GM12878 (cell line): ENCODE results near the gene DBNL. TPM values are rescaled to one million over a fixed set of nuclear protein-coding genes. Genes with fewer than 3 reads are reported as not detected.

Source experiments
- ATAC-seq: fragments of 200-7000 bp; cut with Tn5 transposase; 3 replicates; pipeline ENCODE4 v1.9.1; 2020; ENCODE audit warnings: mild to moderate bottlenecking, moderate library complexity
- BruUV-seq: library from RNA; stranded (reverse); fragments of 400-500 nt; replicated peaks from 2 replicates; lab custom pipeline; 2021; lab: Mats Ljungman, UMichigan
- CTCF ChIA-PET: fragments of 300-600 bp; sonication (Branson Sonifier 250); formaldehyde crosslinking; extraction: SDS; loops from one replicate; lab custom pipeline; 2021; ENCODE audit warnings: inconsistent platforms; lab: Yijun Ruan, JAX
- POLR2A ChIA-PET: fragments of 350-600 bp; formaldehyde crosslinking; extraction: SDS; loops from one replicate; lab custom pipeline; 2021; ENCODE audit warnings: inconsistent platforms; lab: Charles Lee
- RAD21 ChIA-PET: fragments of 300-600 bp; sonication (Branson Sonifier 250); formaldehyde crosslinking; loops from one replicate; lab custom pipeline; 2023; ENCODE audit warnings: antibody characterized with exemption; ENCODE audit not compliant: unreplicated experiment; lab: Charles Lee
- SMC1A ChIA-PET: fragments of 300-600 bp; sonication (Branson Sonifier 250); formaldehyde crosslinking; loops from one replicate; lab custom pipeline; 2023; ENCODE audit not compliant: unreplicated experiment, uncharacterized antibody; lab: Charles Lee
- DNase-seq: peaks from one replicate; pipeline ENCODE4 v3.0.0-alpha.2; 2011; ENCODE audit warnings: low read depth, low spot score
- FAIRE-seq: peaks from 3 replicates; lab custom pipeline; 2011; peaks lifted over from hg19 to GRCh38; lab: Jason Lieb, UNC
- H2AFZ ChIP-seq: 2 replicates; pipeline ENCODE4 v1.6.0; 2011; ENCODE audit warnings: low read depth, low read length, control low read depth; ENCODE audit not compliant: control insufficient read depth
- H3K27ac ChIP-seq: 2 replicates; pipeline ENCODE4 v1.5.1; 2011; ENCODE audit warnings: control low read depth; ENCODE audit not compliant: control insufficient read depth, insufficient read depth
- H3K27me3 ChIP-seq, 2 experiments: replicated peaks in 1 of 2; 2 replicates each; pipeline versions ENCODE4 v1.6.0 to v1.6.1; 2011; ENCODE audit warnings: low read length in 1 of 2; ENCODE audit not compliant: control insufficient read depth in 2 of 2, insufficient read depth in 2 of 2
- H3K36me3 ChIP-seq, 2 experiments: 2 replicates each; pipeline ENCODE4 v1.5.1; 2011; ENCODE audit warnings: low read length in 1 of 2; ENCODE audit not compliant: control insufficient read depth in 2 of 2, insufficient read depth in 2 of 2
- H3K4me1 ChIP-seq: 2 replicates; pipeline ENCODE4 v1.6.1; 2011; ENCODE audit warnings: mild to moderate bottlenecking, low read length, moderate library complexity, mixed read lengths; ENCODE audit not compliant: control insufficient read depth, insufficient read depth
- H3K4me2 ChIP-seq: 2 replicates; pipeline ENCODE4 v1.6.0; 2011; ENCODE audit warnings: control low read depth; ENCODE audit not compliant: control insufficient read depth, insufficient read depth
- H3K4me3 ChIP-seq: fragments of 200-600 bp; sonication (generic); 2 replicates; pipeline ENCODE4 v1.5.1; 2016
- H3K79me2 ChIP-seq: 2 replicates; pipeline ENCODE4 v1.6.0; 2011; ENCODE audit warnings: low read length; ENCODE audit not compliant: control insufficient read depth, insufficient read depth
- H3K9ac ChIP-seq: 2 replicates; pipeline ENCODE4 v1.8.0; 2011; ENCODE audit warnings: low read length, control low read depth, mixed read lengths; ENCODE audit not compliant: control insufficient read depth, insufficient read depth
- H3K9me3 ChIP-seq: replicated peaks from 3 replicates; pipeline ENCODE4 v1.5.1; 2011; ENCODE audit warnings: mild to moderate bottlenecking, low read length; ENCODE audit not compliant: control insufficient read depth, insufficient read depth
- H4K20me1 ChIP-seq: 2 replicates; pipeline ENCODE4 v1.6.0; 2011; ENCODE audit not compliant: control insufficient read depth, insufficient read depth
- BACH1 ChIP-seq: fragments of 450-650 bp; IDR thresholded peaks from 2 replicates; pipeline ENCODE4 v1.6.1; 2017; ENCODE audit warnings: mild to moderate bottlenecking, borderline replicate concordance
- BCL11A ChIP-seq: IDR thresholded peaks from 2 replicates; pipeline ENCODE4 v1.6.1; 2011; ENCODE audit warnings: low read depth, low read length
- CBX5 ChIP-seq: sonication (generic); IDR thresholded peaks from 2 replicates; pipeline ENCODE4 v1.6.1; 2016; ENCODE audit warnings: low read depth, moderate library complexity, mild to moderate bottlenecking, inconsistent platforms
- HSF1 ChIP-seq: fragments of 150-350 bp; IDR thresholded peaks from 2 replicates; pipeline ENCODE4 v1.6.1; 2014; ENCODE audit warnings: mild to moderate bottlenecking, low read depth, low read length
- IRF3 ChIP-seq: fragments of 450-650 bp; IDR thresholded peaks from 2 replicates; pipeline ENCODE4 v1.6.1; 2014; ENCODE audit warnings: mild to moderate bottlenecking
- MTA2 ChIP-seq: fragments of 450-650 bp; IDR thresholded peaks from 2 replicates; pipeline ENCODE4 v1.6.1; 2016; ENCODE audit warnings: low read depth, mild to moderate bottlenecking, moderate library complexity
- PAX5 ChIP-seq: IDR thresholded peaks from 2 replicates; pipeline ENCODE4 v1.6.1; 2011; ENCODE audit warnings: low read depth, low read length, borderline replicate concordance
- PAX8 ChIP-seq: fragments of 450-650 bp; IDR thresholded peaks from 2 replicates; pipeline ENCODE4 v1.6.1; 2017; ENCODE audit warnings: mild to moderate bottlenecking, moderate library complexity
- POU2F2 ChIP-seq: IDR thresholded peaks from 3 replicates; pipeline ENCODE4 v1.6.1; 2011; ENCODE audit warnings: low read depth, mild to moderate bottlenecking, low read length, borderline replicate concordance
- SP1 ChIP-seq: IDR thresholded peaks from one replicate; pipeline ENCODE4 v1.6.1; 2011; ENCODE audit warnings: low read depth, low read length
- SRF ChIP-seq, 2 experiments: IDR thresholded peaks; 2 replicates each; pipeline ENCODE4 v1.6.1; 2011; ENCODE audit warnings: low read depth in 2 of 2, low read length in 2 of 2, mild to moderate bottlenecking in 1 of 2, moderate library complexity in 1 of 2
- STAT3 ChIP-seq: IDR thresholded peaks from 2 replicates; pipeline ENCODE4 v1.6.1; 2011; ENCODE audit warnings: low read depth, low read length, improper control_type of control experiment
- ZBTB11 ChIP-seq: fragments of 450-650 bp; formaldehyde crosslinking; IDR thresholded peaks from 2 replicates; pipeline ENCODE4 v1.5.0; 2022; ENCODE audit warnings: mild to moderate bottlenecking, missing genetic modification characterization
- ZBTB33 ChIP-seq: fragments of 450-650 bp; IDR thresholded peaks from 2 replicates; pipeline ENCODE4 v1.6.1; 2017; ENCODE audit warnings: mild to moderate bottlenecking
- ZNF217 ChIP-seq: fragments of 450-650 bp; IDR thresholded peaks from 2 replicates; pipeline ENCODE4 v1.6.1; 2017; ENCODE audit warnings: antibody characterized with exemption, mild to moderate bottlenecking
- WGBS: methylation state at CpG from one replicate; pipeline ENCODE4 v1.1.6; 2016; ENCODE audit warnings: low lambda C conversion rate; ENCODE audit not compliant: insufficient replicate concordance, insufficient coverage; ENCODE audit errors: missing lambda C conversion rate; 5-methylcytosine and 5-hydroxymethylcytosine counted together
- in situ Hi-C: fragments of 300-500 bp; cut with MboI; formaldehyde crosslinking; loops from 9 replicates; pipeline ENCODE4 v1.14.3; 2018; ENCODE audit warnings: mixed read lengths
- intact Hi-C: fragments of 100-400 bp; cut with micrococcal nuclease; formaldehyde crosslinking; loops from one replicate; pipeline ENCODE4 v1.14.2; 2022; ENCODE audit not compliant: unreplicated experiment
- polyA plus RNA-seq, 11 experiments: library from polyadenylated mRNA; depleted of rRNA in 4 of 11; unstranded in 6 of 11; stranded (reverse) in 5 of 11; fragments of >200 nt; fragmentation: Nextera tagmentation in 4 of 11; fragmentation: Illumina TruSeq in 1 of 11; extraction: Ambion mirVana in 4 of 11; extraction: Trizol in 1 of 11; gene quantifications; 1 replicate in 1 of 11; 2 replicates in 10 of 11; pipeline versions ENCODE4 v1.2.1 to v1.2.3, GENCODE V29; 2011 to 2016; ENCODE audit warnings: inconsistent platforms in 2 of 11, missing spikeins in 2 of 11, low read depth in 1 of 11
- total RNA-seq, 4 experiments: library from RNA; depleted of rRNA in 3 of 4; stranded (reverse); fragments of >200 nt in 3 of 4; fragmentation: Illumina TruSeq in 1 of 4; extraction: Trizol in 1 of 4; gene quantifications; 2 replicates each; pipeline versions ENCODE4 v1.2.1 to v1.2.3, GENCODE V29; 2013 to 2021

DBNL gene
- total and polyA plus RNA-seq, 10 of the 15 experiments (the other 5 are each of a cell fraction or from before 2014, with no cell fraction given), result 4.1 to 179 (median 84.3) TPM

- TF ChIP-seq ZBTB11 (CRISPR knock-in tag), result no peak
These were observed 16.6 kb downstream of the DBNL start (continued) for GRCh38 chr7:44060948-44061644.

GRCh38 chr7:44061645-44062179, 17.2 kb downstream of the DBNL start:
- no peak overlapping the region for H3K27ac ChIP-seq
- TF ChIP-seq CBX5 (no peak), ZBTB33 (no peak), SRF (IDR thresholded peaks at IDR 0.05; ENCODE audit: low read depth in 2 of 2, low read length in 2 of 2) (no peak), BACH1 (no peak), HSF1 (no peak), ZNF217 (no peak), PAX8 (no peak), STAT3 (no peak), POU2F2 (no peak), PAX5 (no peak), MTA2 (no peak), IRF3 (no peak), SP1 (no peak), BCL11A (no peak)

More at GRCh38 chr7:44061645-44062179, 17.2 kb downstream of the DBNL start:
- SMC1A ChIA-PET, result interaction anchor here (0.7 kb wide), 1 partner anchor 17 kb away, joined by 3 read pairs; no protein-coding TSS in a partner anchor
- Histone ChIP-seq H3K79me2 (no peaks in the 10 kb centered on the region), H3K9ac (no peak overlapping the region), H4K20me1 (peaks cover 3% of the 10 kb centered on the region; the same call in 1 of the 2 replicates), H3K4me1 (peaks cover 24% of the 10 kb centered on the region), H3K9me3 (no peaks in the 10 kb centered on the region), H3K27me3 (no peaks in the 10 kb centered on the region), H3K4me2 (no peak overlapping the region), H2AFZ (no peak overlapping the region), H3K36me3 (peaks cover 35 to 40% of the 10 kb centered on the region in 2 experiments), H3K4me3 (no peak overlapping the region)
- intact Hi-C loops (no loop called here), in situ Hi-C loops (no loop called here)
- RAD21 ChIA-PET, result no interaction called here
- WGBS, result 79% methylated on average over 8 of the region's 8 CpGs
- DNase-seq (no peak), FAIRE-seq (no peak), ATAC-seq (no peak)
- CTCF ChIA-PET, result no interaction called here
- no TSS peak for BruUV-seq
- POLR2A ChIA-PET, result interaction anchor here (1.0 kb wide), 1 partner anchor 20 kb away, joined by 3 read pairs; no protein-coding TSS in a partner anchor
